GM18867 (cell line): ENCODE results near the gene PHACTR1.
"Not testable (repeated sequence)": the region's sequence is repeated elsewhere in the genome, so short reads cannot be mapped to it uniquely, and the experiment has no call there.

Experiments used
- ATAC-seq: cut with Tn5 transposase; IDR thresholded peaks from one replicate; pipeline ENCODE4 v1.9.1; 2021; ENCODE audit warnings: mild to moderate bottlenecking, moderate library complexity; ENCODE audit not compliant: unreplicated experiment

The PHACTR1 gene

GRCh38 chr6:12748815-12749521, 32.4 kb downstream of the PHACTR1 start:
- ATAC-seq = no peak

GRCh38 chr6:12749531-12750379, 33.2 kb downstream of the PHACTR1 start:
- no peak for ATAC-seq

GRCh38 chr6:12750416-12750815, 33.8 kb downstream of the PHACTR1 start:
- no peak for ATAC-seq

- no peak for ATAC-seq
These were observed 35.2 kb downstream of the PHACTR1 start for GRCh38 chr6:12751694-12752325.

- no peak for ATAC-seq
These were observed 36.5 kb downstream of the PHACTR1 start for GRCh38 chr6:12753036-12753435.

GRCh38 chr6:12760226-12760625, 43.7 kb downstream of the PHACTR1 start:
- no peak for ATAC-seq

GRCh38 chr6:12760911-12761310, 44.3 kb downstream of the PHACTR1 start:
- no peak for ATAC-seq

- ATAC-seq = no peak
These were observed 45.0 kb downstream of the PHACTR1 start for GRCh38 chr6:12761376-12762115.

GRCh38 chr6:12762731-12763434, 46.3 kb downstream of the PHACTR1 start:
- not testable (repeated sequence) for ATAC-seq

GRCh38 chr6:12766365-12766764, 49.8 kb downstream of the PHACTR1 start:
- ATAC-seq = no peak

- no peak for ATAC-seq
These were observed 50.4 kb downstream of the PHACTR1 start for GRCh38 chr6:12767016-12767415.

- no peak for ATAC-seq
These were observed 53.1 kb downstream of the PHACTR1 start for GRCh38 chr6:12769556-12770256.

- ATAC-seq = no peak
These were observed 55.8 kb downstream of the PHACTR1 start for GRCh38 chr6:12772416-12772815.

GRCh38 chr6:12776291-12776690, 59.7 kb downstream of the PHACTR1 start:
- ATAC-seq = no peak

GRCh38 chr6:12779772-12780171, 63.2 kb downstream of the PHACTR1 start:
- ATAC-seq = no peak

GRCh38 chr6:12782136-12782535, 65.6 kb downstream of the PHACTR1 start:
- no peak for ATAC-seq

GRCh38 chr6:12785301-12785700, 68.7 kb downstream of the PHACTR1 start:
- ATAC-seq = no peak

- ATAC-seq = no peak
These were observed 69.4 kb downstream of the PHACTR1 start for GRCh38 chr6:12785921-12786320.

GRCh38 chr6:12791371-12791770, 74.8 kb downstream of the PHACTR1 start:
- no peak for ATAC-seq

- ATAC-seq = no peak
These were observed 81.8 kb downstream of the PHACTR1 start for GRCh38 chr6:12798326-12798725.
